Osteoblast (primary cell): Measurements from ENCODE around the gene CDK17. TPM values are rescaled to one million over a fixed set of nuclear protein-coding genes. Genes with fewer than 3 reads are reported as not detected.

Source experiments
- DNase-seq: peaks from one replicate; pipeline ENCODE4 v3.0.0; 2011; ENCODE audit warnings: low spot score, mixed read lengths; ENCODE audit not compliant: insufficient read length; ENCODE audit errors: missing footprints
- H2AFZ ChIP-seq: 2 replicates; pipeline ENCODE4 v1.6.0; 2011; ENCODE audit warnings: mild to moderate bottlenecking, low read length
- H3K27ac ChIP-seq: 2 replicates; pipeline ENCODE4 v1.5.1; 2011; ENCODE audit warnings: mild to moderate bottlenecking, low read depth, low read length, moderate library complexity
- H3K27me3 ChIP-seq: 2 replicates; pipeline ENCODE4 v1.6.0; 2012; ENCODE audit warnings: mild to moderate bottlenecking, control low read depth, inconsistent platforms, low read length, moderate library complexity; ENCODE audit not compliant: insufficient read depth
- H3K36me3 ChIP-seq: 2 replicates; pipeline ENCODE4 v1.5.1; 2011; ENCODE audit warnings: mild to moderate bottlenecking, low read length, control low read depth, moderate library complexity; ENCODE audit not compliant: insufficient read depth
- H3K4me1 ChIP-seq: 2 replicates; pipeline ENCODE4 v1.5.1; 2011; ENCODE audit warnings: mild to moderate bottlenecking, low read length, control low read depth, moderate library complexity; ENCODE audit not compliant: insufficient read depth
- H3K4me2 ChIP-seq: 2 replicates; pipeline ENCODE4 v1.6.0; 2011; ENCODE audit warnings: mild to moderate bottlenecking, low read length; ENCODE audit not compliant: insufficient read depth
- H3K4me3 ChIP-seq: fragments of 200-600 bp; sonication (generic); 3 replicates; pipeline ENCODE4 v1.5.1; 2012; ENCODE audit warnings: mild to moderate bottlenecking, low read length, inconsistent platforms; ENCODE audit not compliant: insufficient read depth
- H3K79me2 ChIP-seq: 2 replicates; pipeline ENCODE4 v1.6.0; 2012; ENCODE audit warnings: mild to moderate bottlenecking, low read length, control low read depth, inconsistent platforms; ENCODE audit not compliant: insufficient read depth
- H3K9me3 ChIP-seq: 2 replicates; pipeline ENCODE4 v1.5.1; 2011; ENCODE audit warnings: low read depth, low read length, control low read depth
- H4K20me1 ChIP-seq: 2 replicates; pipeline ENCODE4 v1.6.0; 2012; ENCODE audit warnings: mild to moderate bottlenecking, low read length, control low read depth; ENCODE audit not compliant: insufficient read depth
- total RNA-seq: library from RNA; depleted of rRNA; stranded (reverse); fragments of >200 nt; gene quantifications from 2 replicates; pipeline ENCODE4 v1.2.3, GENCODE V29; 2012
- TF ChIP-seq, protein P1 (sequence below): IDR thresholded peaks from 2 replicates; pipeline ENCODE4 v1.5.1; 2011; ENCODE audit warnings: mild to moderate bottlenecking, low read depth, low read length, moderate library complexity; ENCODE audit errors: extremely low read depth

Gene CDK17
- total RNA-seq, 1 donor = 68.0 TPM

DNA sequence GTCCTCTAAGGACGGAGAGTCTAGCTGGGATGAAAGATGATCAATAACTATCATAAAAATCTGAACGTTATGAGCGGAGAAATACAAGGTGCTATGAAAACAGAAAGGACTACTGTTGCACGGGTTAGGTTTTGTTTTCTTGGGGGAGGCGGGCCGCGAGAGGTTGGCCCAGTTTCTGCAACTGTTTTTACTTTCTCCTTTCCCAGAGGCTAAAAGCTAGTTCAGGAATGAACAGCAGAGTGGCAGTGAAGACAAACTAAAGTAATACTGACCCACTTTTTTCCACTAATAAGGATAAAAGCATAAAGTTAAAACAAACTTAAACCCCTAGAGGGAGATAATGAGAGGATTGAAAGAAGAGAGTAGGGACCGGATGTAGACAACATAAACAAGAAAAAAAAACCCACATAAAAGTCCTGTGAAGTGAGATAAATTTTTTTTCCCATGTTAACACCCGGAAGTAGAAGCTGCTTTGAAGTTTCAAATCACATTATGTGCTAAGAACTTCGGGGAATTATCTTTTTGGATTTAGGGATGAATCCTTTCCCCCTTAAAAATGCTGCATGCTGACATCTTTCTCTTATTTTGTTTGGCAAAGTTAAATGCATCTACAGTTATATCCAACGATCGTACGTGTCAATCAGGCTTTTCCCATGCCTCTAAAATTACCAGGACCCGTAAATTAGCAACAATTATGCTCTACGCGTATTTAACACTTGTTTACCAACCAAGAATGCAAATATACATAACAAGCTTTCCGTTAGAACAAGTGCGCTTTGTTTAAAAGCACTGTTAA lies 1.0 kb upstream of the CDK17 start:
- H2AFZ ChIP-seq = peak overlapping the region; percentile 77
- peaks cover 12% of the 10 kb centered on the region for H4K20me1 ChIP-seq
- H3K4me3 ChIP-seq = peak overlapping the region; percentile 86
- no peaks in the 10 kb centered on the region for H3K36me3 ChIP-seq
- peaks cover 33% of the 10 kb centered on the region for H3K79me2 ChIP-seq
- no peaks in the 10 kb centered on the region for H3K27me3 ChIP-seq
- H3K27ac ChIP-seq = peak overlapping the region; percentile 94
- TF ChIP-seq, protein P1, sequence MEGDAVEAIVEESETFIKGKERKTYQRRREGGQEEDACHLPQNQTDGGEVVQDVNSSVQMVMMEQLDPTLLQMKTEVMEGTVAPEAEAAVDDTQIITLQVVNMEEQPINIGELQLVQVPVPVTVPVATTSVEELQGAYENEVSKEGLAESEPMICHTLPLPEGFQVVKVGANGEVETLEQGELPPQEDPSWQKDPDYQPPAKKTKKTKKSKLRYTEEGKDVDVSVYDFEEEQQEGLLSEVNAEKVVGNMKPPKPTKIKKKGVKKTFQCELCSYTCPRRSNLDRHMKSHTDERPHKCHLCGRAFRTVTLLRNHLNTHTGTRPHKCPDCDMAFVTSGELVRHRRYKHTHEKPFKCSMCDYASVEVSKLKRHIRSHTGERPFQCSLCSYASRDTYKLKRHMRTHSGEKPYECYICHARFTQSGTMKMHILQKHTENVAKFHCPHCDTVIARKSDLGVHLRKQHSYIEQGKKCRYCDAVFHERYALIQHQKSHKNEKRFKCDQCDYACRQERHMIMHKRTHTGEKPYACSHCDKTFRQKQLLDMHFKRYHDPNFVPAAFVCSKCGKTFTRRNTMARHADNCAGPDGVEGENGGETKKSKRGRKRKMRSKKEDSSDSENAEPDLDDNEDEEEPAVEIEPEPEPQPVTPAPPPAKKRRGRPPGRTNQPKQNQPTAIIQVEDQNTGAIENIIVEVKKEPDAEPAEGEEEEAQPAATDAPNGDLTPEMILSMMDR = peak; percentile 53
- H3K4me2 ChIP-seq = peak overlapping the region; percentile 98
- DNase-seq = peak; percentile 92
- H3K9me3 ChIP-seq = no peaks in the 10 kb centered on the region
- peaks cover 17% of the 10 kb centered on the region for H3K4me1 ChIP-seq

DNA sequence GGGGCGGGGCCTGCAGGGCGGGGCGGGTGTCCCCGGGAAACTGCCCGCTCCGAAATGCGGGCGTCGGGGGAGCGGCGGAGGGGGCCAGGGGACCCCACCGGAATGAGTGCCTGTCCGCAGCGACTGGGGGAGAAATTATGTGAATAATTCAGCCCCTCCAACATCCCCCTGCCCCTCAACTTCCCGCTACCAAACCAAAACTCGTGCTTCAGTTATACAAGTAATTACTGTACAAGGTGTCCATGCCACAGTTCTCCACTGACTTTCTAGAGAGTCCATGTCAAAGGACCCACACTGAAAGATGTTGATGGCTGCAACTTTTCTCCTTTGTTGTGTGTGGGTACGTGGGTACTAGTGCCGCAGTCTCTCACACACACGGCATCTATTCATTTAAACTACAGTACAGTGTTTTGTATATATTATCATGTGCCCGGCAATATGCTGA lies 414 bp upstream of the CDK17 start:
- Histone ChIP-seq H4K20me1 (peaks cover 17% of the 10 kb centered on the region), H3K27ac (peak overlapping the region; percentile 94), H3K79me2 (peaks cover 39% of the 10 kb centered on the region), H2AFZ (peak overlapping the region; percentile 77), H3K36me3 (no peaks in the 10 kb centered on the region), H3K4me3 (peak overlapping the region; percentile 86), H3K9me3 (no peaks in the 10 kb centered on the region), H3K4me2 (peak overlapping the region; percentile 98), H3K4me1 (peaks cover 17% of the 10 kb centered on the region), H3K27me3 (no peaks in the 10 kb centered on the region)
- TF ChIP-seq, protein P1 = no peak
- peak; percentile 71 for DNase-seq

DNA sequence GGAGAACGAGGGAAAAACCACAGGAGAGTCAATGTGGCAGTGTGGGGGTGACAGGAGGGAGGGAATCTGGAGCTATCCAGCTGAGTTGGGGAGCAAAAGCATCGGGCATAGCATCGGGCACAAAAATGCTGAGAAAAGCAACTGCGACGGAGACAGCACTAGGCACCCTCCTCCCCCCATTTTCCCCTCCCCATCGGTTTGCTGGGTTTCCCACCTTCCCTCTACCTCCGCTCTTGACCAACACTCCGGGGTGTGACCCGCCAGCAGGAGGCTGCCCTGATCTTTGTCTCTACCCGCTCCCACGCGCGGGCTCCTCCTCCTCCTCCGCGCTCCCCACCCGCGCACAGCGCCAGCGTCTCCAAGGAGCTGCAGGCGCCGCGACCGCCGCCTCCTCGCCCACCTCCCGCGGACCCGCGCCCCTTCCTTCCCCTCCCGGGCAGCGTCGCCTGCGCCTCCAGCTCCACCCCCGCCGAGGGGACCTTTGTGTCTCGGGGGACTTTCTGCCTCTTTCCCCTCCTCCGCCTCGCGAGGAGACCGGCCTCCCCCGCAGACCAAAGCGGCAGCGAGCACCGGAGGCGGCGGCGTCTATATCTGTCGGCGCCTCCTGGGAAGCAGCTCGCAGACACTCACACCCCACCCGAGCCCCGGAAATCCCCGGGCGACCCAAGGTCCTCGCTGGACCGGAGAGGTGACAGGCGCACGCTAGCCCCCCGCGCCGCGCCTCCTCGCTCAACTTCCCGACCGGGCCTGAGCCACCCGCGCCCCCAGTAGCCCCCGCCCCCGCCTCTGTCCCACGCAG lies 920 bp downstream of the CDK17 start:
- peak; percentile 92 for DNase-seq
- Histone ChIP-seq H4K20me1 (peaks cover 24% of the 10 kb centered on the region), H2AFZ (no peak overlapping the region)

More for the DNA sequence above, 920 bp downstream of the CDK17 start:
- peaks cover 17% of the 10 kb centered on the region for H3K4me1 ChIP-seq
- no peaks in the 10 kb centered on the region for H3K9me3 ChIP-seq
- peak overlapping the region; percentile 96 for H3K27ac ChIP-seq
- no peaks in the 10 kb centered on the region for H3K36me3 ChIP-seq
- TF ChIP-seq, protein P1 = peak; percentile 21
- no peaks in the 10 kb centered on the region for H3K27me3 ChIP-seq
- H3K4me3 ChIP-seq = peak overlapping the region; percentile 86
- peaks cover 51% of the 10 kb centered on the region for H3K79me2 ChIP-seq
- peak overlapping the region; percentile 87 for H3K4me2 ChIP-seq
